ENCODE results near the gene CEP112.

Gene CEP112

GRCh38 chr17:66054242-66054641 is 137.7 kb downstream of the CEP112 start:
- DNase-seq: no peak

- DNase-seq: no peak
These were observed 147.8 kb downstream of the CEP112 start for GRCh38 chr17:66044083-66044482.

- DNase-seq: no peak
These were observed 148.5 kb downstream of the CEP112 start for GRCh38 chr17:66043419-66043818.

GRCh38 chr17:66040402-66040801 is 151.5 kb downstream of the CEP112 start:
- DNase-seq: no peak

- DNase-seq: no peak
These were observed 153.8 kb downstream of the CEP112 start for GRCh38 chr17:66038125-66038524.

- DNase-seq: no peak
These were observed 154.7 kb downstream of the CEP112 start for GRCh38 chr17:66037221-66037620.

GRCh38 chr17:66032082-66032712 is 159.7 kb downstream of the CEP112 start:
- no peak for DNase-seq

GRCh38 chr17:66025551-66025950 is 166.4 kb downstream of the CEP112 start:
- no peak for DNase-seq

GRCh38 chr17:66021757-66022156 is 170.2 kb downstream of the CEP112 start:
- no peak for DNase-seq

- no peak for DNase-seq
These were observed 173.1 kb downstream of the CEP112 start for GRCh38 chr17:66018786-66019185.

- DNase-seq: no peak
These were observed 175.7 kb downstream of the CEP112 start for GRCh38 chr17:66016231-66016630.

- no peak for DNase-seq
These were observed 183.3 kb downstream of the CEP112 start for GRCh38 chr17:66008680-66009079.

- no peak for DNase-seq
These were observed 185.3 kb downstream of the CEP112 start for GRCh38 chr17:66006654-66007053.

GRCh38 chr17:66002812-66003211 is 189.1 kb downstream of the CEP112 start:
- DNase-seq: no peak

- DNase-seq: no peak
These were observed 189.8 kb downstream of the CEP112 start for GRCh38 chr17:66002063-66002585.

GRCh38 chr17:66000216-66000615 is 191.7 kb downstream of the CEP112 start:
- DNase-seq: no peak

GRCh38 chr17:65998675-65999074 is 193.3 kb downstream of the CEP112 start:
- DNase-seq: no peak

- no peak for DNase-seq
These were observed 197.3 kb downstream of the CEP112 start for GRCh38 chr17:65994679-65995078.

GRCh38 chr17:65994114-65994513 is 197.8 kb downstream of the CEP112 start:
- DNase-seq: no peak

GRCh38 chr17:65990593-65990992 is 201.3 kb downstream of the CEP112 start:
- no peak for DNase-seq

GRCh38 chr17:65988451-65988850 is 203.5 kb downstream of the CEP112 start:
- no peak for DNase-seq

GRCh38 chr17:65987988-65988387 is 203.9 kb downstream of the CEP112 start:
- no peak for DNase-seq

- no peak for DNase-seq
These were observed 206.4 kb downstream of the CEP112 start for GRCh38 chr17:65985571-65985970.

GRCh38 chr17:65984299-65984698 is 207.6 kb downstream of the CEP112 start:
- no peak for DNase-seq

GRCh38 chr17:65978871-65979270 is 213.1 kb downstream of the CEP112 start:
- DNase-seq: no peak

All from activated CD8-positive, alpha-beta memory T cell treated with anti-CD3 and anti-CD28 coated beads, Interleukin-2, amount 50 U/mL, for 4 hours (primary cell).